Prostate gland (tissue), 2 donors: ENCODE results near the gene SYTL5. TPM values are rescaled to one million over a fixed set of nuclear protein-coding genes. Genes with fewer than 3 reads are reported as not detected.
A peak's percentile ranks its signal among the peaks of the same experiment; 100 is the strongest.

Source experiments
- DNase-seq: peaks from one replicate; pipeline ENCODE4 v3.0.0-alpha.2; 2019; ENCODE audit warnings: low spot score
- H3K27ac ChIP-seq, 2 donors: fragments of 200-600 bp; sonication (generic); 2 replicates each; pipeline ENCODE4 v1.5.1; 2017 to 2019
- H3K27me3 ChIP-seq: fragments of 200-600 bp; sonication (generic); replicated peaks from 2 replicates; pipeline ENCODE4 v1.5.1; 2019; ENCODE audit not compliant: insufficient read depth
- H3K36me3 ChIP-seq, 2 donors: fragments of 200-600 bp; sonication (generic); 1 replicate in 1 of 2; 2 replicates in 1 of 2; pipeline versions ENCODE4 v1.5.1 to v1.8.1; 2017 to 2019
- H3K4me1 ChIP-seq: fragments of 200-600 bp; sonication (generic); replicated peaks from 2 replicates; pipeline ENCODE4 v1.5.1; 2019
- H3K4me3 ChIP-seq, 2 donors: fragments of 200-600 bp; sonication (generic); 2 replicates each; pipeline ENCODE4 v1.5.1; 2017 to 2019
- H3K9me3 ChIP-seq: fragments of 200-600 bp; sonication (generic); 2 replicates; pipeline ENCODE4 v1.5.1; 2017
- CTCF ChIP-seq, 4 experiments: fragments of 200-600 bp in 2 of 4; fragments of 450-650 bp in 2 of 4; sonication (generic) in 2 of 4; IDR thresholded peaks; 1 replicate in 3 of 4; 2 replicates in 1 of 4; pipeline ENCODE4 v1.5.1; 2016 to 2019; ENCODE audit warnings: antibody characterized with exemption in 4 of 4, mild to moderate bottlenecking in 2 of 4, moderate library complexity in 2 of 4
- POLR2A ChIP-seq: fragments of 450-650 bp; IDR thresholded peaks from one replicate; pipeline ENCODE4 v1.6.1; 2016; ENCODE audit warnings: antibody characterized with exemption, mild to moderate bottlenecking
- POLR2AphosphoS5 ChIP-seq: sonication (generic); formaldehyde crosslinking; IDR thresholded peaks from one replicate; pipeline ENCODE4 v1.6.1; 2017; ENCODE audit warnings: antibody characterized with exemption
- WGBS: methylation state at CpG from one replicate; pipeline ENCODE4 v1.1.5; 2018; 5-methylcytosine and 5-hydroxymethylcytosine counted together
- intact Hi-C: fragments of 100-400 bp; cut with DNase I; formaldehyde crosslinking; loops from one replicate; pipeline ENCODE4 v1.14.2; 2022
- total RNA-seq, 2 donors: library from RNA; depleted of rRNA; stranded (reverse); fragments of >200 nt; gene quantifications; one replicate each; pipeline ENCODE4 v1.1.0, GENCODE V29; 2016

The SYTL5 gene
- total RNA-seq, 2 donors from 2014 or later = 2.1 to 2.9 TPM

- Histone ChIP-seq H3K36me3 (no peaks in the 10 kb centered on the region), H3K27me3 (no peaks in the 10 kb centered on the region), H3K27ac (no peak overlapping the region), H3K4me1 (no peaks in the 10 kb centered on the region), H3K9me3 (no peaks in the 10 kb centered on the region), H3K4me3 (no peak overlapping the region)
- 42% methylated on average over 3 of the region's 3 CpGs for WGBS
- DNase-seq = no peak
- TF ChIP-seq POLR2A (no peak), CTCF (IDR thresholded peaks at IDR 0.05) (no peak), POLR2AphosphoS5 (no peak)
- intact Hi-C loops = no loop called here
These were observed 34.9 kb downstream of the SYTL5 start for GRCh38 chrX:38041237-38041636.

- H3K4me3 ChIP-seq = no peak overlapping the region
- no peak overlapping the region for H3K27ac ChIP-seq
- no peaks in the 10 kb centered on the region for H3K9me3 ChIP-seq
- H3K4me1 ChIP-seq = no peaks in the 10 kb centered on the region
- no peaks in the 10 kb centered on the region for H3K36me3 ChIP-seq
- H3K27me3 ChIP-seq = no peaks in the 10 kb centered on the region
- intact Hi-C loops = no loop called here
- no peak for DNase-seq
- TF ChIP-seq POLR2A (no peak), CTCF (IDR thresholded peaks at IDR 0.05) (no peak), POLR2AphosphoS5 (no peak)
- 66% methylated on average over 3 of the region's 3 CpGs for WGBS
These were observed 38.3 kb downstream of the SYTL5 start for GRCh38 chrX:38044701-38045100.

- intact Hi-C loops = no loop called here
- H3K4me1 ChIP-seq = no peaks in the 10 kb centered on the region
- TF ChIP-seq POLR2A (no peak), POLR2AphosphoS5 (peak; percentile 11)
- no peaks in the 10 kb centered on the region for H3K9me3 ChIP-seq
- H3K27me3 ChIP-seq = no peaks in the 10 kb centered on the region
- H3K4me3 ChIP-seq = no peak overlapping the region
- no peak overlapping the region for H3K27ac ChIP-seq
- peak; percentile 9 for DNase-seq
- H3K36me3 ChIP-seq = no peaks in the 10 kb centered on the region
- 27% methylated on average over 3 of the region's 3 CpGs for WGBS
These were observed 39.3 kb downstream of the SYTL5 start for GRCh38 chrX:38045538-38046096.

GRCh38 chrX:38048886-38049285, 42.5 kb downstream of the SYTL5 start:
- Histone ChIP-seq H3K9me3 (no peaks in the 10 kb centered on the region), H3K4me3 (no peak overlapping the region), H3K27ac (no peak overlapping the region), H3K27me3 (no peaks in the 10 kb centered on the region), H3K4me1 (no peaks in the 10 kb centered on the region), H3K36me3 (no peaks in the 10 kb centered on the region)
- 100% methylated on average over 1 of the region's 1 CpG for WGBS
- intact Hi-C loops = no loop called here
- TF ChIP-seq CTCF (IDR thresholded peaks at IDR 0.05) (no peak), POLR2A (no peak), POLR2AphosphoS5 (no peak)
- no peak for DNase-seq

- DNase-seq = no peak
- no peak overlapping the region for H3K4me3 ChIP-seq
- H3K9me3 ChIP-seq = no peaks in the 10 kb centered on the region
- H3K36me3 ChIP-seq = no peaks in the 10 kb centered on the region
- H3K27ac ChIP-seq = no peak overlapping the region
- TF ChIP-seq CTCF (IDR thresholded peaks at IDR 0.05) = no peak
- no peak for TF ChIP-seq POLR2A
- no peak for TF ChIP-seq POLR2AphosphoS5
- intact Hi-C loops = no loop called here
- H3K27me3 ChIP-seq = no peaks in the 10 kb centered on the region
- H3K4me1 ChIP-seq = no peaks in the 10 kb centered on the region
- 85% methylated on average over 1 of the region's 1 CpG for WGBS
These were observed 44.5 kb downstream of the SYTL5 start for GRCh38 chrX:38050806-38051205.
